Articular chondrocyte of knee joint (primary cell): ENCODE measurements around the gene AHCYL2. TPM values are rescaled to one million over a fixed set of nuclear protein-coding genes. Genes with fewer than 3 reads are reported as not detected.

Source experiments
- small RNA-seq: library from RNA; depleted of rRNA; stranded (forward); fragments of <200 nt; gene quantifications from one replicate; pipeline ENCODE3, GENCODE V24; 2012
- total RNA-seq: library from RNA; depleted of rRNA; stranded (reverse); fragments of >200 nt; gene quantifications from 2 replicates; pipeline ENCODE4 v1.2.3, GENCODE V29; 2012

AHCYL2 gene
- 11.1 and 16.5 TPM in 2 replicates for total RNA-seq

DNA sequence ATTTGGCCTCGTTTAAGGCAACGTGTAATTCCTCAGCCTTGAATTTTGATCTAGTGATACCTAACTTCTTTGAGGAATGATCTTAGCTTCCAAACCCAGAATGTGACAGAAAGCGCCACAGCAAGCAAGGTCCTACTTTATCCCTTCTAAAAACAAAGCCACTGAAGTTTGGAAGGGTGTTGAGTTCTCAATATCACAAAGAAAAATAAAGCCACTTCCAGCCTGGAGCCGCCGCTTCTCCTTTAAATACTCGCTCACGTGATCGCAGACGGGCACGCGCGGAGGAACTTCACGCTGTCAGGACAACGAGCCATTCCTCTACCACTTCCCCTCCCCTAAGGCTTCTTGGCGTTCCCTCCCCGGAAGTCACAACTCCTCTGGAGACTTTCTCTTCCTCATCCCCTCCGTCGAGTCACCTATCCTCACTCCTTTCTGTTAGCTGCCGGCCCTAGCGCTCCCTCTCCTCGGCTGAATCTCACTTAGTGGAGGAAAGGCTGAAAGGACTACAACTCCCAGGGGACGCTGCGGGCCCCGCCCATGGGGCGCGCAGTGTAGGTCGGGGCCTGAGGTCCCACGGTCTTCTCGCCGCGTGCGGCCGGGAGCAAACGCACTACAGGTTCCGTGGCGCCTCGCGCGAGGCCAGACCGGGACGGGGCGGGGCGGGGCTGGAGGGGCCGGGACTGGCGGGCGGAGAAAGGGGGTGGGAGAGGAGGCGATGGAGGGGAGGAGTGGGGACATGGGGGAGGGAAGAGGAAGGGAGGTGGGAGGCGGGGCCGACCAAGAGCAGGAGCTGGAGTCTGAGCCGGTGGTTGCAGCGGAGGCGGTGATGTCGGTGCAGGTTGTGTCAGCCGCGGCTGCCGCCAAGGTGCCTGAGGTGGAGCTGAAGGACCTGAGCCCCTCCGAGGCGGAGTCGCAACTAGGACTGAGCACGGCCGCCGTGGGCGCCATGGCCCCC is at the start of gene AHCYL2:
AHCYL2 (plus strand) TSS at position 780 of the 955 bp plus-strand sequence.

DNA sequence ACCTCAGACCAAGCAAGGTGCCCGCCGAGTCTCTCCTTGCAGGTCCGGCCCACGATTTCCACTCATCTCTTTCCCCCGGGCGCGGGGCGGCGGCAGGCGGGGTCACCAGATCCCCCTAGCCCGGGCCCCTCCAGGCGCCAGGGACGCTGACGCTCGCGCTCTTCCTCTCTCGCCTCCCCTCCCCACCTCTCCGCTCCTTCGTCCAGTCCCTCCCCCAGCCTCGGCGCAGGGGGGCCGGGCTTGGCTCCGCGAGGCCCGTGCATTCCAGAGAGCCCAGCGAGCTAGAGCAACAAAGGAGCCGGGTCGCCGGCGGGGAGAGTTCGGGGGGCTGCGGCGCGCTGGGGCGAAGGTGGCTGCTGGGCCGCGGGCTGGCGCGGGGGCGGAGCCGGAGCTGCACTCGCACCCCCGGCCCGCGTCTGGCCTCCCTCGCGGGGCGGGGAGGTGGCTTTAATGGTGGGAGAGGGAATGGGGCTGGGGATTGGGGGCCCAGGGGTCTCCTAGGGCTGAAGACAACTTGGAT is 36.4 kb upstream of the AHCYL2 start, which contains the start of gene SMO:
SMO (plus strand) TSS at position 262 of the 520 bp plus-strand sequence. CDS start 519 bp downstream, outside the sequence.

DNA sequence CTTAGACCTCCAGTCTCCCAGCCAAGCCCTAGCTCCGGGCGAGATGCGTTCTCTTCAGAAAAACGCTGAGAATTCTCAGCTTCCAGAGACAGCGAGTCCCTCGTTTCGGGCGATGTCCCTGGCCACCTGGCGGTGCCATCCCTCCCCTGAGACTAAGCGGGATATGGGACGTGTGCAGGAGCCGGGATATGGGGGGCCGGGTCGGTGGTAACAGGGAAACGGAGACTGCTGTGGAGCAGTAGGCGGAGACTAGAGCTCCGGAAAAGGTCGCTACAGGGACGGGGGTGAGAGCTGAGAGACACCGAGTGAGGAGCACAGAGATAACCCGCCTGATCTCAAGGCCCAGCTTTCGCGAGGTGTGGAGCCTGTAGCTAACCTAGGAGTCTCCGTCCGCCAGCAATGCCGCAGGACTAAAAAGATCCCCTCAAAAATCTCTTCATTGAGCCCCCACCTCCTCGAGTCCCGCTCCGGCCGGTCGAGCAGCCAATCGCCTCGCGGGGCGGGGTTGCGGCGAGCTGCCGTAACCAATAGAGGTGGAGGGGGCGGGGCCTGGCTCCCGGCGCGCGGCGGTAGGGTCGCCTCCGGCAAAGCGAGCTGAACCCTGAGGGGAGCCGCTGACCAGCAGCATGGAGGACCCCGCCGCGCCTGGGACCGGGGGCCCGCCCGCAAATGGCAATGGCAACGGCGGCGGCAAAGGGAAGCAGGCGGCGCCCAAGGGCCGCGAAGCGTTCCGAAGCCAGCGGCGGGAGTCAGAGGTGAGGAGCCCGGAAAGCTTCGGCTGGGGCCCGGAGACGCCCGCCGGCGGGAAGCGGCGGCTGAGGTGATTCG is 209.2 kb downstream of the AHCYL2 start, which contains the start of gene STRIP2:
STRIP2 (plus strand) TSS at position 586 of the 828 bp plus-strand sequence; CDS start at position 627, 41 bp downstream.

Small RNA genes lying within 50 kb of the gene (small RNA-seq; reads per million reads assigned to genes)
- not detected for gene AC009244.1
- not detected for gene SNRPGP3

Other genes starting within 250 kb of the AHCYL2 start
- gene TNPO3, start 169.9 kb upstream of the AHCYL2 start, total RNA-seq, result 47.3 and 57.4 TPM in 2 replicates
- gene TSPAN33, start 80.3 kb upstream of the AHCYL2 start, total RNA-seq, result 0.39 and 0.43 TPM in 2 replicates
- 22.2 and 22.3 TPM in 2 replicates for gene SMO, start 36.4 kb upstream of the AHCYL2 start, total RNA-seq
- gene STRIP2, start 209.4 kb downstream of the AHCYL2 start, total RNA-seq, result 16.9 and 20.4 TPM in 2 replicates